Left kidney (tissue), 2 donors: ENCODE measurements around the gene SPX. TPM values are rescaled to one million over a fixed set of nuclear protein-coding genes. Genes with fewer than 3 reads are reported as not detected.

Source experiments
- DNase-seq: peaks from one replicate; pipeline ENCODE4 v3.0.0-alpha.2; 2013
- polyA plus RNA-seq: library from polyadenylated mRNA; unstranded; fragments of 120-200 nt; gene quantifications from one replicate; pipeline ENCODE4 v1.2.1, GENCODE V29; 2013; ENCODE audit not compliant: insufficient read length

Gene SPX
- polyA plus RNA-seq, 1 donor = 13.8 TPM

DNA sequence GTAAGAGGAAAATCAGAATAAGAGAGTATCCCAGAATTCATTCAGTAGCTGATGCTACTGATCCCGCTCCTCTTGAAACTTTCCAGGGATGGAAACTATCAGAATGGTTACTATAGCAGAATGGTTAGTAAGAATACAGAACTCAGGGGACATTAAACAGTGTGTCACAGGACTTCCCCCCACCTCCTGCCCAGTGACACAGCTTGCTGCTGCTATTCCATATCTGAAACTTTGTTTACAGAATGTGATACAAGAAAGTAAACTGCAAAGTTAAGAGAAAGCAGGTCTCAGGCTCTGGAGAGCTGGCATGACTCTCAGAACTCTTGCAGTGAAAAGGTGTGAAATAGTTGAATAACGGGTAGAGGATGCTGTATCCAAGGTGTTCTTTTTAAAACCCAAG lies 3.4 kb downstream of the SPX start:
- DNase-seq = no peak

DNA sequence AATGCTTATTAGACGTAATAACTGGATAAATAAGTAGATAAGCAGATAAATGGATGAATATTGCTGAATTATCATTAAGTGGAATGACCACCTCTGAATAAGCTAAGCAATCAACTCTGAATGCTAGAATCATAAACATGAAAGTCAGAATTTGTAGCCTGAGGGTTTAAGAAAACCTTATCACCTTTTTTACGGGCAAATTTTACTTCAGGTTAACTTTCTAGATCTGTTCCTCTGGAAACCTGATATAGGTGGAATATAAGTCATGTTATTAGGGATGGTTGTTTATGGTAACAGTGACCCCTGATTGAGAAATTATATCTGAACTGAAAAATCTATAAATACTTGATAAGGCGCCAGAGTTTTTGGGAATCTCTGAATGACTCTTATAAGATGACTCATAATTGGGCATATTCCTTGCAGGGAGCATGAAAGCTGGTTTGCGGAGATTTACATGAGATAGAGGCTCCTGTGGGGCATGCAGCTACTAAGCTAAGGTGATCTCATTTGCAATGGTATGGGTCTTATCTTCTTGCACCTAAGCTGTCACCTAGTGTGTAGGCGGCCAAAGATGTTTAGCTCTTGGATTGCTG lies 12.1 kb downstream of the SPX start:
- no peak for DNase-seq

- DNase-seq = no peak
Measured at GRCh38 chr12:21539797-21540196, 13.7 kb downstream of the SPX start.

DNA sequence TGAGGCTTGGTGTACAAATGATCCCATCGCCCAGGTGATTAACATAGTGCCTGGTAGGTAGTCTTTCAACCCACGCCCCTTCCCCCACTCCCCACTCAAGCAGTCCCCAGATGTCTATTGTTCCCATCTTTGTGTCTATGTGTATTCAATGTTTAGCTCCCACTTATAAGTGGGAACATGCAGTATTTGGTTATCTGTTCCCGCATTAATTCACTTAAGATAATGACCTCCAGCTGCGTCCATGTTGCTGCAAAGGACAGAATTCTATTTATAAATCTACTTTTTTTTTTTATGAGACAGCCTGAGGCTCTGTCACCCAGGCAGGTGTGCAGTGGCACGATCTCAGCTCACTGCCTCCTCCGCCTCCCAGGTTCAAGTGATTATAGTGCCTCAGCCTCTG lies 15.7 kb downstream of the SPX start:
- no peak for DNase-seq

DNA sequence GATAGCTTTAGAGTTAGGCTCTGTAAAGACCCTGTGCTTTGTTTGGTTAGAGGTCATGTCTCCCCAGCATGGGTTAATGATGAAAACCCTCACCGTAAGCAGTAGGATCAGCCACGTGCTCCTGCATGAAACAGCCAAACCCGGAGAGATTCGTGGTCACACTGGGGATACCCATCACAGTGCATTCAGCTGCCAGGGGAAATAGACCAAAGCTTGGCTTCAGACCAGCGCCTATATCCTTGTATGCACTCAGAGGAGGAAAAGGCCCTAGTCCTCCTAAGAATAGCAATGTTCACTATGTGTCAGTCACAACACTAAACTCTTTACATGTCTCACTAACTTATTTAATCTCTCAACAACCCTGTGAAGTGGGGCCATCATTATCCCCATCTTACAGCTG lies 16.3 kb downstream of the SPX start:
- DNase-seq = no peak

DNA sequence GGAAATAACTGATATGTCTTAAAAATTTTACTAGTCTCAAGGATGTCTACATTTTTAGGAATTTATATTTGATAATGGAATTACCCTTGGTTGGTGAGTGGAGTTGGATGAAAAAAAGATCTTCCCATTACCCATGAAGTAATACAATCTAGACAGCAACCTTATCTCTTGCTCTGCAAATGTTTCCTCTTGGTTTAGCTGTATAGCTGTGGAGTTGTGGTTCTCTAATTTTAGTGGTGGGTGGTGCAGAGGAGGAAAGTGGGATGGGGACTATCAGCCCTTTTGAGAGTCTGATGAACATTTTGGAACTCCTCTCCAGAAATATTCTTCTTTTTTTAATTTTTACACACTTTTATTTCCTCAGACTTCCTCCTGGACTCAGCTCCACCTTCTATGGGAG lies 17.1 kb downstream of the SPX start:
- no peak for DNase-seq

GRCh38 chr12:21545557-21545956 lies 19.5 kb downstream of the SPX start:
- no peak for DNase-seq

DNA sequence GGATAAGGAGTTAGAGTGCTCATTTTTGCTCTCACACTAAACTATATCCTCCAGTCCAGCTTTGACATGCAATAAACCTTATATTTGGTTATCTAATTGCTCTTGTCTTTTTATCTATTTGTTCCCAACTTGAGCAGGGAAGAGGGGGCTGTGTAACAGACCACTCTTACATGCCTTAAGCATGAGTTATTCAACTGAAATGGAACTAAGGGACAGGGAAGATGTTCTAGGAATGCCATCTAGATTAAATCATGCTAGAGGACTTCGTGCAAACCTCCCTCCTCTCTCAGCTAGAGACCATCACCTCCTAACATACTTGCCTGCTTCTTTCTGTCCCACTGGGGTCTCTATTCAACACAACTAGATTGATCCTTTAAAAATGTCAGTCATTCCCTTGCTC lies 20.6 kb downstream of the SPX start:
- DNase-seq = no peak

GRCh38 chr12:21547437-21547836 lies 21.3 kb downstream of the SPX start:
- DNase-seq = no peak

DNA sequence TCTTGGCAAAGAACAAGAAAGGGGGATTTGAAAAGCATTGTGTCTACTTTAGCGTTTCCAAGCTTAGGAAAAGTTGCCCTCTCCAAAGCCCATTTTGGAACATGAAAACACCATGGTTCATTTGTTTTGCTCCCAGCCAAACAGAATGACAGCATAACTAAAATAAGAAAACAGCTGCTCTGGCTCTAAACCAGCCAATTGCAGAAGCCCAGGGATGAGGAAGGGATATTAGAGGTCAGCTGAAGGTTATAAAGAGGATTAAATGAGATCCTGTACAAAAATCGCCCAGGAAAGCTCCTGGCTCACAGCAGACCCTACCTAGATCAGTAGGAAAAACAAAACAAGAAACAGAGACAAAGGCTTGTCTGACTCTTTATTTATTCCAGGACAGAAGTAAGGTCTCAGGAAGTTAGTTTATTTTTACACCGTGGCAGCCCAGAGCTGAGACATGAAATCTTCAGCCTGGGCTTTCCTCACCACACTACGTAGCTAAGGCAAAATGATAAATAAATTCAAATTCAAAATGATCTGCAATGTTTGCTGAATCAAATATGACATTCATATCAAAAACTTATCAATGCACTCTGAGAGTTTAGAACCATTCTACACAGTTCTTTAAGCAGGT lies 25.9 kb downstream of the SPX start:
- no peak for DNase-seq

- no peak for DNase-seq
Measured at GRCh38 chr12:21552635-21553328, 26.7 kb downstream of the SPX start.

GRCh38 chr12:21553329-21553675 lies 27.2 kb downstream of the SPX start:
- no peak for DNase-seq

- DNase-seq = no peak
Measured at GRCh38 chr12:21558100-21558679, 32.1 kb downstream of the SPX start.

DNA sequence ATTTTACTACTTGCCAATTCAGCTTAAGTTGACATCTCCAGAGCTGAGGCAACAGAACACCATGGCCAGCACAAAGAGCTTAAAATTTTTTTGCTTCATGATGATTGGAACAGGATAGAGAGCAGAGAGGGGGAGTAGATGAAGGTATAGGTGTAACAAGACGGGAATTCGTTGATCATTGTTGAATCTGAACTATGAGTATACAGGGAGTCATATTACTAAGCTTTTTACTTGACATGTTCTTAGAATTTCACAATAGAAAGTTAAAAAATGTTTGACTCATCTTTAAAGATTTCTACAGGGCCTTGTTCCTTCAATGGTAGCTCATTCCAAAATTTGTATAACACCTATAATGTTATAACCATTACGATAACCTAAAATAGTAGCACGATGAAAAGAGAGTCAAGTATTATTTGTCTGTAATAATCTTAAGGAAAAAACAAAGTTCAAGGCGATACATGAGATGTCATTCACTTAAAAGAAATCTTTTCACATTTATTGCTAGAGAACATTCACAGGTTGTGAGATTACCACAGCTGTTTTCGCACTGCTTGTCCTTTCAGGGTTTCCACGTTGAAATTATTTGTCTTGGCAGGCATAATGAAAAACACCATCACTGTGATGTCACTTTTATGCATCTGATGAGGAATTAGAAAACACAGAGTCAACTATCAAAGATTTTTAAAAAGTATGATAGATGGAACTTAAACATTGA lies 33.9 kb downstream of the SPX start:
- DNase-seq = no peak

- no peak for DNase-seq
Measured at GRCh38 chr12:21561158-21561557, 35.1 kb downstream of the SPX start.

- DNase-seq = no peak
Measured at GRCh38 chr12:21562859-21563258, 36.8 kb downstream of the SPX start.

DNA sequence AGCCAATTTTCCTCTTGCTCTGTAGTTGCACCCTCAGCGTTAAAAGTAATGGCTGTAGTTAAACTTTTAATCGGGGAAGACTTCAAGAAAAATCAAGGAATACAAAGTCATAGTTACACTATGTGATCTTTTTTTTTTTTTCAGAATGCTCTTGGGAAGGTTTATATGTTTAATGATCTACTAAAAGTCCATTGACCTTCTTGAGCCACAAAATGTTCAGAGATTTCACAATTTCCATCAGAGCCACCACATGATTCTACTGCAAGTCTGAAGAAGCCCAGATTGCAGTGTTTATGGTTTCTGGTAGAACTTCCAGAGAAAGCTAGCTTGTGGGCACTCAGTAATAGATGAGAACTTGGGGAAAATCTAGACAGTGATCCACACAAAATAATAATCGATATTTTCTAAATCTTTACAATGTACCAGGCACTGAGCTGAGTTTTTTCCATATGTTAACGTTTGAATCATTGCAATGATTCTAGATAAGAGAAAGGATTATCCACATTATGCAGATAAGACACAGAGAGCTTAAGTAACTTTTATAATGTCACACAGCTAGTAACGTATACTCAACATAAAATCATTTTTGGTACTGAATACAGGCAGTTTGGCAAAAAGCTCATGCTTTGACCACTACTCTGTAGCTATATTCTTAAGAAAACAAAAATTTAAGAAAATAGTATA lies 40.3 kb downstream of the SPX start:
- DNase-seq = no peak

DNA sequence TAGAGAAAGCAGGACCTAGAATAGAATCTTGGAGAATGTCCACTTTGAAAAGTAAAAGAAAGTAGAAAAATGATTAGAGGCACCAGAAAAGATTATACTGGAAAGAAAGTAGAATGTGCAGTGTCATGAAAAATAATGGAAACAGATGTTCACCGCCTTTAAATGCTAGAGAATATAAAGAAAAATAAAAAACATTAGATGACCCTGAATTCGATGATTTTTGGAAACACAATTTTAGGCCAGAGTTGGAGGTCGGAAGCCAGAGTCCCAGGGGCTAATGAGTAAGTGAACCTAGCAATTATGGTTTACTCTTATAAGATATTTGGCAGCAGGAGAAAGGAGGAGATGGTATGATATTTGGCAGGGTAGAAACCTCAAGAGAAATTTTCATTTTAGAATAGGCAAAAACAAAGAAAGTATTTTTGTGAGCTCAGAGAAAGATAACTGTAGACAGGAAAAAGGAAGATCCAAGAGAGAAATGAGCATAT lies 40.9 kb downstream of the SPX start:
- DNase-seq = no peak

GRCh38 chr12:21568115-21568514 lies 42.0 kb downstream of the SPX start:
- no peak for DNase-seq

- no peak for DNase-seq
Measured at GRCh38 chr12:21571046-21571445, 45.0 kb downstream of the SPX start.

DNA sequence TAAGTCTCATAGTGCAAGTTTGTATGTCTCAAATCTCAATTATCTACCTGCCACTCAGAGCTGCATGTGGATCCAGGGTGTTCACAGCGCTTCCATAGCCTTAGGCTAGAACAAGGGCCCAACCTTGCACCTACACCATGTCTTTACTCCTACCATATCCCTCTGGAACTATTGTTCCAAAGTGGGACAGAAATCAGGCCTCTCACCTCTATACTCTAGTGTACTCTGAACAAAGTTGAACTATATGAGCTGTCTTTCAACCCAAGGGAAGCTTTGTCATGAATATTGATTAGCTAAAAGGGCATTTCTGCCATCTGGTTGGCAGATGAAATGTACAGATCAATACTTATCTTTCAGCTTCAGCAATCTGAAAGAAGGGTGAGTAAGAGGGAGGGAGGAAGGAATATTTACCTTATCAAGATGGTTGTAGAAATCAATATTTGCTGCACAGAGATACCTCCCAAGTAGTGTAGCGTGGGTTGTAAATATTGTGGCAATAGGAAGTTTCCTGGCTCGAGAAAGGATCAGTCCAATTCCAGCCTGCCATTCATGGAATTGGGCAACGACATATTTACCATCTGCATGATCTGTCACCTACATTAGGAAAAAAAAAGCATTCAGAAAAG lies 47.8 kb downstream of the SPX start:
- no peak for DNase-seq

GRCh38 chr12:21576431-21576830 lies 50.3 kb downstream of the SPX start:
- no peak for DNase-seq
